ENCODE results near the gene YIPF3.

- TF ChIP-seq CTCF (conservative IDR thresholded peaks at IDR 0.05; ENCODE audit: low read length) (no peak), EZH2phosphoT487 (IDR thresholded peaks at IDR 0.05; ENCODE audit: borderline replicate concordance, low read depth, low read length) (no peak)
Observed at GRCh38 chr6:43544461-43544860, 27.7 kb upstream of the YIPF3 start.

All from OCI-LY7 (cell line).